GM20000 (cell line): ENCODE results near the gene FBXO28.
A peak's percentile ranks its signal among the peaks of the same experiment; 100 is the strongest.

Experiments
- DNase-seq: peaks from one replicate; pipeline ENCODE4 v3.0.0; 2012; ENCODE audit warnings: low spot score
- CTCF ChIP-seq: IDR thresholded peaks from 2 replicates; pipeline ENCODE4 v1.5.1; 2012; ENCODE audit warnings: mild to moderate bottlenecking, control low read depth; ENCODE audit errors: extremely low read depth, missing control alignments

The FBXO28 gene

GRCh38 chr1:224113545-224113917 lies 380 bp upstream of the FBXO28 start:
- DNase-seq: no peak
- no peak for TF ChIP-seq CTCF

GRCh38 chr1:224114787-224115175 lies 870 bp downstream of the FBXO28 start:
- TF ChIP-seq CTCF: no peak
- no peak for DNase-seq

GRCh38 chr1:224116131-224116530 lies 2.2 kb downstream of the FBXO28 start:
- TF ChIP-seq CTCF: no peak
- peak; percentile 64 for DNase-seq

- TF ChIP-seq CTCF: no peak
- no peak for DNase-seq
Measured at GRCh38 chr1:224118688-224119087, 4.8 kb downstream of the FBXO28 start.

- TF ChIP-seq CTCF: no peak
- DNase-seq: no peak
Measured at GRCh38 chr1:224123136-224123535, 9.2 kb downstream of the FBXO28 start.

- DNase-seq: no peak
Measured at GRCh38 chr1:224124220-224124619, 10.3 kb downstream of the FBXO28 start.

More at GRCh38 chr1:224124220-224124619, 10.3 kb downstream of the FBXO28 start:
- no peak for TF ChIP-seq CTCF
